ENCODE data around the gene TRPT1.

The TRPT1 gene

DNA sequence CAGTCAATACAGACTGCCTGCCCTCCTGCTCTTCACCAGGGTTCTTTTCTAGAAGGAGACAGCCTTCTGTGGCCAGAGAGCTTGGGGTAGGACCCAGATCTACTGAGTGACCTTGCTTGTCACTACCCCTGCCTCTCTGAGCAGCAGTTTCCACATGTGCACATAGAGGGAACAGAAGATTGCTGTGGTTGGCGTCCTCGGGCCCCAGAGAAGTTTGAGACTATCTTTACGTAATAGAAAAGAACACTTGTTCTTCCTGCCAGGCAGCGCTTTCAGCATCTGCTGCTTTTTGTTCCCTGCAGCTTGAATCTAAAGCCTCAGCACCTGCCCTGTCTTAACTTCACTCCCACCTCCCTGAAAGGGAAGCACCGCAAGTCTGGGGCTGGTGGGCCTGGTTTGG, 13.0 kb upstream of the TRPT1 start:
- TF ChIP-seq TCF12 (IDR thresholded peaks at IDR 0.05; ENCODE audit: low read depth) = no peak
- no peak for TF ChIP-seq YY1 (IDR thresholded peaks at IDR 0.05; ENCODE audit: low read depth)
- TF ChIP-seq, protein P1, sequence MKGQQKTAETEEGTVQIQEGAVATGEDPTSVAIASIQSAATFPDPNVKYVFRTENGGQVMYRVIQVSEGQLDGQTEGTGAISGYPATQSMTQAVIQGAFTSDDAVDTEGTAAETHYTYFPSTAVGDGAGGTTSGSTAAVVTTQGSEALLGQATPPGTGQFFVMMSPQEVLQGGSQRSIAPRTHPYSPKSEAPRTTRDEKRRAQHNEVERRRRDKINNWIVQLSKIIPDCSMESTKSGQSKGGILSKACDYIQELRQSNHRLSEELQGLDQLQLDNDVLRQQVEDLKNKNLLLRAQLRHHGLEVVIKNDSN (IDR thresholded peaks at IDR 0.05) = no peak

DNA sequence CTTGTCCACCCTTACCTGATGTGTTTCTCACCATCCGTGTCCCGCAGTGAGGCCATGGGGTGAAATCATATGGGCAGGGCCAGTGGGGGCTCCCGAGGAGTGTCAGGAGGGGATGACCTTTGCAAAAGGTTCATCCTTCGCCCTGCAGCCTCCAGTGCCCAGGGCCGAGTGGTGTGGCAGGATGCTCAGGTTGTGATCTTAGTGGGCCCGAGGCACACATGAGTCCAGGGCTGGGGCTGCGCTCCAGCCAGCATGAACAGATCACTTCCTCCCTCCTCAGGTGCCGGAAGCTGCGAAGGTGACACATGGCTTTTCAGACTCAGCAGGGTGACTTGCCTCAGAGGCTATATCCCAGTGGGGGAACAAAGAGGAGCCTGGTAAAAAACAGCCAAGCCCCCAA, 12.1 kb upstream of the TRPT1 start:
- TF ChIP-seq ZBTB7A (IDR thresholded peaks at IDR 0.05; ENCODE audit: low read depth) = no peak
- TF ChIP-seq EGR1 (IDR thresholded peaks at IDR 0.05) = no peak
- TF ChIP-seq, protein P2, sequence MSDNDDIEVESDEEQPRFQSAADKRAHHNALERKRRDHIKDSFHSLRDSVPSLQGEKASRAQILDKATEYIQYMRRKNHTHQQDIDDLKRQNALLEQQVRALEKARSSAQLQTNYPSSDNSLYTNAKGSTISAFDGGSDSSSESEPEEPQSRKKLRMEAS (IDR thresholded peaks at IDR 0.05) = no peak
- no peak for TF ChIP-seq TAF1 (IDR thresholded peaks at IDR 0.05; ENCODE audit: low read depth)
- no peak for TF ChIP-seq CREB1 (IDR thresholded peaks at IDR 0.05; ENCODE audit: low read depth)
- TF ChIP-seq TEAD4 (IDR thresholded peaks at IDR 0.05) = no peak
- TF ChIP-seq CEBPB (IDR thresholded peaks at IDR 0.05) = no peak
- TF ChIP-seq RAD21 (IDR thresholded peaks at IDR 0.05; ENCODE audit: low read depth) = no peak
- TF ChIP-seq, protein P3, sequence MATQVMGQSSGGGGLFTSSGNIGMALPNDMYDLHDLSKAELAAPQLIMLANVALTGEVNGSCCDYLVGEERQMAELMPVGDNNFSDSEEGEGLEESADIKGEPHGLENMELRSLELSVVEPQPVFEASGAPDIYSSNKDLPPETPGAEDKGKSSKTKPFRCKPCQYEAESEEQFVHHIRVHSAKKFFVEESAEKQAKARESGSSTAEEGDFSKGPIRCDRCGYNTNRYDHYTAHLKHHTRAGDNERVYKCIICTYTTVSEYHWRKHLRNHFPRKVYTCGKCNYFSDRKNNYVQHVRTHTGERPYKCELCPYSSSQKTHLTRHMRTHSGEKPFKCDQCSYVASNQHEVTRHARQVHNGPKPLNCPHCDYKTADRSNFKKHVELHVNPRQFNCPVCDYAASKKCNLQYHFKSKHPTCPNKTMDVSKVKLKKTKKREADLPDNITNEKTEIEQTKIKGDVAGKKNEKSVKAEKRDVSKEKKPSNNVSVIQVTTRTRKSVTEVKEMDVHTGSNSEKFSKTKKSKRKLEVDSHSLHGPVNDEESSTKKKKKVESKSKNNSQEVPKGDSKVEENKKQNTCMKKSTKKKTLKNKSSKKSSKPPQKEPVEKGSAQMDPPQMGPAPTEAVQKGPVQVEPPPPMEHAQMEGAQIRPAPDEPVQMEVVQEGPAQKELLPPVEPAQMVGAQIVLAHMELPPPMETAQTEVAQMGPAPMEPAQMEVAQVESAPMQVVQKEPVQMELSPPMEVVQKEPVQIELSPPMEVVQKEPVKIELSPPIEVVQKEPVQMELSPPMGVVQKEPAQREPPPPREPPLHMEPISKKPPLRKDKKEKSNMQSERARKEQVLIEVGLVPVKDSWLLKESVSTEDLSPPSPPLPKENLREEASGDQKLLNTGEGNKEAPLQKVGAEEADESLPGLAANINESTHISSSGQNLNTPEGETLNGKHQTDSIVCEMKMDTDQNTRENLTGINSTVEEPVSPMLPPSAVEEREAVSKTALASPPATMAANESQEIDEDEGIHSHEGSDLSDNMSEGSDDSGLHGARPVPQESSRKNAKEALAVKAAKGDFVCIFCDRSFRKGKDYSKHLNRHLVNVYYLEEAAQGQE (IDR thresholded peaks at IDR 0.05; ENCODE audit: low read depth) = no peak
- no peak for TF ChIP-seq YY1 (IDR thresholded peaks at IDR 0.05; ENCODE audit: low read depth)
- TF ChIP-seq NFIC (IDR thresholded peaks at IDR 0.05) = no peak
- TF ChIP-seq, protein P1 (IDR thresholded peaks at IDR 0.05) = no peak
- no peak for TF ChIP-seq FOXM1 (IDR thresholded peaks at IDR 0.05; ENCODE audit: borderline replicate concordance, low read depth)
- no peak for TF ChIP-seq TCF12 (IDR thresholded peaks at IDR 0.05; ENCODE audit: low read depth)
- no peak for TF ChIP-seq EP300 (IDR thresholded peaks at IDR 0.05; ENCODE audit: borderline replicate concordance)

DNA sequence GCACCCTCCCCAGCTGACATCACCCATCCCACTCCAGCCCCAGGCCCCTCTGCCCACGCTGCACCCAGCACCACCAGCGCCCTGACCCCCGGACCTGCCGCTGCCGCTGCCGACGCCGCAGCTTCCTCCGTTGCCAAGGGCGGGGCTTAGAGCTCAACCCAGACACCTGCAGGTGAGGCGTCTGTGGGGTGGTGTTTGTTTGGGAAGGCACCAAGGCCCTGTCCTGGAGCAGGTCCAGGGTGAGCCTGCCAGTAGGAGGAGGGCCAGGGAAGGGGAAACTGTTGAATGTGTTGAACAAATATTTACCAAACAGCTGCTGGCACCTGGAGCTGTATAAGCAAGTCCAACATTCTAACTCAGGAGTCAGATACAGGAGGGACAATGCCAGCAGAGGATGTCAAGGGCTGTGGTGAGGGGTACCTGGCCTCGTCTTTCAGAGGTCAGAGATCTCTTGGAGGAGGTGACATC, 11.5 kb upstream of the TRPT1 start:
- no peak for TF ChIP-seq EGR1 (IDR thresholded peaks at IDR 0.05)
- TF ChIP-seq ZBTB7A (IDR thresholded peaks at IDR 0.05; ENCODE audit: low read depth) = no peak
- TF ChIP-seq, protein P3 (IDR thresholded peaks at IDR 0.05; ENCODE audit: low read depth) = no peak
- TF ChIP-seq, protein P2 (IDR thresholded peaks at IDR 0.05) = no peak
- TF ChIP-seq TEAD4 (IDR thresholded peaks at IDR 0.05) = no peak
- TF ChIP-seq NFIC (IDR thresholded peaks at IDR 0.05) = no peak
- TF ChIP-seq RAD21 (IDR thresholded peaks at IDR 0.05; ENCODE audit: low read depth) = no peak
- no peak for TF ChIP-seq EP300 (IDR thresholded peaks at IDR 0.05; ENCODE audit: borderline replicate concordance)
- TF ChIP-seq CREB1 (IDR thresholded peaks at IDR 0.05; ENCODE audit: low read depth) = no peak
- TF ChIP-seq CEBPB (IDR thresholded peaks at IDR 0.05) = no peak
- no peak for TF ChIP-seq FOXM1 (IDR thresholded peaks at IDR 0.05; ENCODE audit: borderline replicate concordance, low read depth)
- TF ChIP-seq, protein P1 (IDR thresholded peaks at IDR 0.05) = no peak
- no peak for TF ChIP-seq TAF1 (IDR thresholded peaks at IDR 0.05; ENCODE audit: low read depth)
- TF ChIP-seq YY1 (IDR thresholded peaks at IDR 0.05; ENCODE audit: low read depth) = no peak
- no peak for TF ChIP-seq TCF12 (IDR thresholded peaks at IDR 0.05; ENCODE audit: low read depth)

DNA sequence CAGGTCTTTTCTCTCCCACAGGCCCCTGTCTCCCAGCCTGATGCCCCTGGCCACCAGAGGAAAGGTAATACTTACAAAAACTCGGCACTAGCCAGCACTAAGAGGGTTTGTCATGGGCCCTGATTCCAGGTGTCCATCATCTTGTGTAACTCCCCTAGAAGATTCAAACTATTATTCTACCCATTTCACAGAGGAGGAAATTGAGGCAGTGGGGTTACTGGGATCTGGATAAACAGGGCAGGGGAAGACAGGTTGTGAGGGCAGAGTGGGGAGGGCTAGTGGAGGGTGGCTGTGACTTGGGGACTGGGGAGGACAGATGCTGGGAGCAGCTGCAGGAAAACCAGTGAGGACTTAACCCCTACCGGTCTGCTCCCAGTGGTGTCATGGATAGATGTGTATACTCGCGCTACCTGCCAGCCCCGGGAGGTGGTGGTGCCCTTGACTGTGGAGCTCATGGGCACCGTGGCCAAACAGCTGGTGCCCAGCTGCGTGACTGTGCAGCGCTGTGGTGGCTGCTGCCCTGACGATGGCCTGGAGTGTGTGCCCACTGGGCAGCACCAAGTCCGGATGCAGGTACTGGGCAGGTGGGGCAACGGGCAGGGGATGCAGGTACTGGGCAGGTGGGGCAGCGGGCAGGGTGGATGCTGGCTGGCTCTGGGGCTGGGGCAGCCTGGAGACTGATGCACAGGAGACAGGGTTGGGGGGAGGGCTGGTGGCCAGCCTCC, 9.6 kb upstream of the TRPT1 start:
- no peak for TF ChIP-seq TCF12 (IDR thresholded peaks at IDR 0.05; ENCODE audit: low read depth)
- TF ChIP-seq TEAD4 (IDR thresholded peaks at IDR 0.05) = no peak
- TF ChIP-seq TAF1 (IDR thresholded peaks at IDR 0.05; ENCODE audit: low read depth) = no peak
- no peak for TF ChIP-seq EP300 (IDR thresholded peaks at IDR 0.05; ENCODE audit: borderline replicate concordance)
- no peak for TF ChIP-seq ZBTB7A (IDR thresholded peaks at IDR 0.05; ENCODE audit: low read depth)
- TF ChIP-seq EGR1 (IDR thresholded peaks at IDR 0.05) = no peak
- no peak for TF ChIP-seq YY1 (IDR thresholded peaks at IDR 0.05; ENCODE audit: low read depth)
- TF ChIP-seq CEBPB (IDR thresholded peaks at IDR 0.05) = no peak
- no peak for TF ChIP-seq NFIC (IDR thresholded peaks at IDR 0.05)
- no peak for TF ChIP-seq RAD21 (IDR thresholded peaks at IDR 0.05; ENCODE audit: low read depth)
- TF ChIP-seq, protein P2 (IDR thresholded peaks at IDR 0.05) = no peak
- TF ChIP-seq FOXM1 (IDR thresholded peaks at IDR 0.05; ENCODE audit: borderline replicate concordance, low read depth) = no peak
- no peak for TF ChIP-seq CREB1 (IDR thresholded peaks at IDR 0.05; ENCODE audit: low read depth)
- TF ChIP-seq, protein P1 (IDR thresholded peaks at IDR 0.05) = no peak

All from Ishikawa (cell line).